ENCODE data around the gene PDE6H.
A peak's percentile ranks its signal among the peaks of the same experiment; 100 is the strongest.

PDE6H gene

GRCh38 chr12:14952299-14952921 lies 20.4 kb upstream of the PDE6H start:
- peak; percentile 89 for DNase-seq

GRCh38 chr12:14953752-14954151 lies 19.1 kb upstream of the PDE6H start:
- peak; percentile 24 for DNase-seq

- DNase-seq: peak; percentile 55
Observed at GRCh38 chr12:14954269-14954668, 18.6 kb upstream of the PDE6H start.

GRCh38 chr12:14956024-14956891 lies 16.6 kb upstream of the PDE6H start:
- peak; percentile 39 for DNase-seq

GRCh38 chr12:14956905-14957304 lies 15.9 kb upstream of the PDE6H start:
- no peak for DNase-seq

- peak; percentile 37 for DNase-seq
Observed at GRCh38 chr12:14957551-14958168, 15.2 kb upstream of the PDE6H start.

- peak; percentile 51 for DNase-seq
Observed at GRCh38 chr12:14958361-14959125, 14.3 kb upstream of the PDE6H start.

GRCh38 chr12:14959126-14959440 lies 13.8 kb upstream of the PDE6H start:
- peak; percentile 35 for DNase-seq

GRCh38 chr12:14959463-14959862 lies 13.4 kb upstream of the PDE6H start:
- peak; percentile 31 for DNase-seq

- DNase-seq: peak; percentile 22
Observed at GRCh38 chr12:14959916-14960496, 12.8 kb upstream of the PDE6H start.

- DNase-seq: peak; percentile 71
Observed at GRCh38 chr12:14960548-14961465, 12.0 kb upstream of the PDE6H start.

- DNase-seq: peak; percentile 93
Observed at GRCh38 chr12:14961466-14962152, 11.2 kb upstream of the PDE6H start, which contains the start of gene ARHGDIB. ARHGDIB (minus strand) TSS chr12:14961601; CDS start chr12:14950712, 10,889 bp downstream.

- peak; percentile 30 for DNase-seq
Observed at GRCh38 chr12:14962153-14962539, 10.7 kb upstream of the PDE6H start.

- peak; percentile 30 for DNase-seq
Observed at GRCh38 chr12:14962797-14963196, 10.0 kb upstream of the PDE6H start.

- DNase-seq: no peak
Observed at GRCh38 chr12:14963520-14963919, 9.3 kb upstream of the PDE6H start.

GRCh38 chr12:14964406-14964805 lies 8.4 kb upstream of the PDE6H start:
- DNase-seq: no peak

GRCh38 chr12:14965221-14965620 lies 7.6 kb upstream of the PDE6H start:
- DNase-seq: no peak

- DNase-seq: no peak
Observed at GRCh38 chr12:14968478-14968877, 4.4 kb upstream of the PDE6H start.

GRCh38 chr12:14970473-14970872 lies 2.4 kb upstream of the PDE6H start:
- no peak for DNase-seq

- DNase-seq: no peak
Observed at GRCh38 chr12:14974633-14975032, 1.8 kb downstream of the PDE6H start.

- DNase-seq: no peak
Observed at GRCh38 chr12:14975457-14975856, 2.6 kb downstream of the PDE6H start.
